ENCODE data around the gene RND2. TPM values are rescaled to one million over a fixed set of nuclear protein-coding genes. Genes with fewer than 3 reads are reported as not detected.
"Not testable (repeated sequence)": the region's sequence is repeated elsewhere in the genome, so short reads cannot be mapped to it uniquely, and the experiment has no call there.

RND2 gene
- total RNA-seq, 4 donors from 2014 or later = 0.30 to 0.76 (median 0.53) TPM; not detected in 1

- TF ChIP-seq, protein P1, sequence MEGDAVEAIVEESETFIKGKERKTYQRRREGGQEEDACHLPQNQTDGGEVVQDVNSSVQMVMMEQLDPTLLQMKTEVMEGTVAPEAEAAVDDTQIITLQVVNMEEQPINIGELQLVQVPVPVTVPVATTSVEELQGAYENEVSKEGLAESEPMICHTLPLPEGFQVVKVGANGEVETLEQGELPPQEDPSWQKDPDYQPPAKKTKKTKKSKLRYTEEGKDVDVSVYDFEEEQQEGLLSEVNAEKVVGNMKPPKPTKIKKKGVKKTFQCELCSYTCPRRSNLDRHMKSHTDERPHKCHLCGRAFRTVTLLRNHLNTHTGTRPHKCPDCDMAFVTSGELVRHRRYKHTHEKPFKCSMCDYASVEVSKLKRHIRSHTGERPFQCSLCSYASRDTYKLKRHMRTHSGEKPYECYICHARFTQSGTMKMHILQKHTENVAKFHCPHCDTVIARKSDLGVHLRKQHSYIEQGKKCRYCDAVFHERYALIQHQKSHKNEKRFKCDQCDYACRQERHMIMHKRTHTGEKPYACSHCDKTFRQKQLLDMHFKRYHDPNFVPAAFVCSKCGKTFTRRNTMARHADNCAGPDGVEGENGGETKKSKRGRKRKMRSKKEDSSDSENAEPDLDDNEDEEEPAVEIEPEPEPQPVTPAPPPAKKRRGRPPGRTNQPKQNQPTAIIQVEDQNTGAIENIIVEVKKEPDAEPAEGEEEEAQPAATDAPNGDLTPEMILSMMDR (IDR thresholded peaks at IDR 0.05) = no peak
- no peak for TF ChIP-seq POLR2A (IDR thresholded peaks at IDR 0.05)
- Histone ChIP-seq H3K27ac (no peak overlapping the region), H3K36me3 (peaks cover 0 to 39% (median 0%) of the 10 kb centered on the region in 3 donors), H3K4me1 (no peaks in the 10 kb centered on the region), H3K4me3 (no peak overlapping the region), H3K9me3 (no peaks in the 10 kb centered on the region), H3K27me3 (no peaks in the 10 kb centered on the region)
- 82 to 100% methylated on average over 1 of the region's 1 CpG for WGBS, 2 donors
- intact Hi-C loops (cut with DNase I) = no loop called here
- DNase-seq = no peak
Measured at GRCh38 chr17:43051969-43052368, 26.9 kb downstream of the RND2 start.

DNA sequence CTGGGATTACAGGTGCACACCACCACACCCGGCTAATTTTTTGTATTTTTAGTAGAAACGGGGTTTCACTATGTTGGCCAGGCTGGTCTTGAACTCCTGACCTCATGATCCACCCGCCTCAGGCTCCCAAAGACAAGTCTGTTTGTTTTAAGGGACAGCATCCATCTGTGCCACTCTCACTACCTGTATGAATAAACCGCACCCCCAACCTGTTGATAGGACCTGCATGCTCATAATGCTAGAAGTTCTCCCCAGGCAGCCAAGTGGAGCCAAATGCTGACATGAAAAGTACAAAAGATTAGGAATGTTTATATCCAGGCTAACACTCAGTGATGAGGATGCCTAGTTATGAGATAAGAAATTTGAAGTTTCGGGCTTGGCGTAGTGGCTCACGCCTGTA is 28.0 kb downstream of the RND2 start:
- intact Hi-C loops (cut with DNase I); H3K27me3 ChIP-seq; H3K27ac ChIP-seq; H3K9me3 ChIP-seq; DNase-seq; H3K4me3 ChIP-seq; H3K4me1 ChIP-seq: not testable (repeated sequence)
- WGBS, 2 donors = 95 to 96% methylated on average over 7 of the region's 7 CpGs
- H3K36me3 ChIP-seq = peaks cover 0 to 42% (median 0%) of the 10 kb centered on the region in 3 donors

- H3K27me3 ChIP-seq = no peaks in the 10 kb centered on the region
Measured at GRCh38 chr17:43056051-43056450, 31.0 kb downstream of the RND2 start.

DNA sequence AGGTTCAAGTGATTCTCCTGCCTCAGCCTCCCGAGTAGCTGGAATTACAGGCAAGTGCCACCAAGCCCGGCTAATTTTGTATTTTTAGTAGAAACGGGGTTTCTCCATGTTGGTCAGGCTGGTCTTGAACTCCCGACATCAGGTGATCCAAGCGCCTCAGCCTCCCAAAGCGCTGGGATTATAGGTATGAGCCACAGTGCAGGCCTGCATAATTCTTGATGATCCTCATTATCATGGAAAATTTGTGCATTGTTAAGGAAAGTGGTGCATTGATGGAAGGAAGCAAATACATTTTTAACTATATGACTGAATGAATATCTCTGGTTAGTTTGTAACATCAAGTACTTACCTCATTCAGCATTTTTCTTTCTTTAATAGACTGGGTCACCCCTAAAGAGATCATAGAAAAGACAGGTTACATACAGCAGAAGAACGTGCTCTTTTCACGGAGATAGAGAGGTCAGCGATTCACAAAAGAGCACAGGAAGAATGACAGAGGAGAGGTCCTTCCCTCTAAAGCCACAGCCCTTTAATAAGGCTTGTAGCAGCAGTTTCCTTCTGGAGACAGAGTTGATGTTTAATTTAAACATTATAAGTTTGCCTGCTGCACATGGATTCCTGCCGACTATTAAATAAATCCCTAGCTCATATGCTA is 38.1 kb downstream of the RND2 start:
- H3K4me1 ChIP-seq = no peaks in the 10 kb centered on the region
- H3K27ac ChIP-seq = no peak overlapping the region
- H3K9me3 ChIP-seq = no peaks in the 10 kb centered on the region
- no peak overlapping the region for H3K4me3 ChIP-seq
- no peak for DNase-seq
- no peaks in the 10 kb centered on the region for H3K27me3 ChIP-seq
- no peak for TF ChIP-seq POLR2A (IDR thresholded peaks at IDR 0.05)
- TF ChIP-seq, protein P1 (IDR thresholded peaks at IDR 0.05) = no peak
- WGBS, 2 donors = 88 to 96% methylated on average over 6 to 10 of the region's 10 CpGs
- intact Hi-C loops (cut with DNase I) = no loop called here
- H3K36me3 ChIP-seq = peaks cover 0 to 13% (median 0%) of the 10 kb centered on the region in 3 donors

More at GRCh38 chr17:43056051-43056450, 31.0 kb downstream of the RND2 start:
- WGBS, 2 donors = 93 to 96% methylated on average over 5 to 7 of the region's 7 CpGs
- Histone ChIP-seq H3K4me3 (no peak overlapping the region), H3K4me1 (no peaks in the 10 kb centered on the region), H3K36me3 (peaks cover 0 to 36% (median 0%) of the 10 kb centered on the region in 3 donors), H3K27ac (no peak overlapping the region), H3K9me3 (no peaks in the 10 kb centered on the region)
- TF ChIP-seq, protein P1 (IDR thresholded peaks at IDR 0.05) = no peak
- TF ChIP-seq POLR2A (IDR thresholded peaks at IDR 0.05) = no peak
- intact Hi-C loops (cut with DNase I) = no loop called here
- DNase-seq = no peak

- no peak for DNase-seq
Measured at GRCh38 chr17:43068570-43069367, 43.7 kb downstream of the RND2 start.

More at GRCh38 chr17:43068570-43069367, 43.7 kb downstream of the RND2 start:
- Histone ChIP-seq H3K9me3 (no peaks in the 10 kb centered on the region), H3K27me3 (no peaks in the 10 kb centered on the region), H3K36me3 (peaks cover 0 to 9% (median 6%) of the 10 kb centered on the region in 3 donors), H3K4me1 (no peaks in the 10 kb centered on the region), H3K27ac (no peak overlapping the region), H3K4me3 (no peak overlapping the region)
- intact Hi-C loops (cut with DNase I) = no loop called here
- 91 to 92% methylated on average over 6 of the region's 6 CpGs for WGBS, 2 donors
- TF ChIP-seq, protein P1 (IDR thresholded peaks at IDR 0.05) = no peak
- no peak for TF ChIP-seq POLR2A (IDR thresholded peaks at IDR 0.05)

All from esophagus squamous epithelium (tissue), 5 donors.